Dermis microvascular lymphatic vessel endothelial cell (primary cell): ENCODE data around the gene CLASP1. TPM values are rescaled to one million over a fixed set of nuclear protein-coding genes. Genes with fewer than 3 reads are reported as not detected.
"Not testable (repeated sequence)": the region's sequence is repeated elsewhere in the genome, so short reads cannot be mapped to it uniquely, and the experiment has no call there.

Source experiments
- DNase-seq, 2 donors: peaks; one replicate each; pipeline versions ENCODE4 v3.0.0 to v3.0.0-alpha.2; 2010; ENCODE audit warnings: low read depth in 2 of 2
- total RNA-seq: library from RNA; depleted of rRNA; stranded (reverse); fragments of >200 nt; gene quantifications from 2 replicates; pipeline ENCODE4 v1.2.1, GENCODE V29; 2014

The CLASP1 gene
- total RNA-seq: 28.4 and 38.4 TPM in 2 replicates

GRCh38 chr2:121649149-121649595 is at the start of gene CLASP1:
TSS of gene CLASP1 (minus strand) at chr2:121649462. CDS start at chr2:121605895, 43,567 bp downstream.
- DNase-seq: no peak

GRCh38 chr2:121698318-121698930 is 49.2 kb upstream of the CLASP1 start:
- no peak for DNase-seq

GRCh38 chr2:121697108-121697631 is 47.9 kb upstream of the CLASP1 start:
- DNase-seq: peak in 1 of 2 donors; percentile 51

GRCh38 chr2:121696410-121696930 is 47.2 kb upstream of the CLASP1 start:
- no peak for DNase-seq

- DNase-seq: no peak
Measured at GRCh38 chr2:121695171-121695451, 45.8 kb upstream of the CLASP1 start.

GRCh38 chr2:121694398-121695170 is 45.3 kb upstream of the CLASP1 start:
- DNase-seq: no peak

GRCh38 chr2:121690572-121690971 is 41.3 kb upstream of the CLASP1 start:
- not testable (repeated sequence) for DNase-seq

GRCh38 chr2:121690095-121690494 is 40.8 kb upstream of the CLASP1 start:
- DNase-seq: no peak

- peak; percentile 59 to 84 for DNase-seq
Measured at GRCh38 chr2:121689356-121689755, 40.1 kb upstream of the CLASP1 start.

GRCh38 chr2:121688820-121689219 is 39.6 kb upstream of the CLASP1 start:
- DNase-seq: no peak

- no peak for DNase-seq
Measured at GRCh38 chr2:121686902-121687301, 37.6 kb upstream of the CLASP1 start.

- DNase-seq: no peak
Measured at GRCh38 chr2:121686218-121686617, 37.0 kb upstream of the CLASP1 start.

GRCh38 chr2:121682396-121683298 is 33.4 kb upstream of the CLASP1 start:
- DNase-seq: no peak

- DNase-seq: no peak
Measured at GRCh38 chr2:121677855-121678254, 28.6 kb upstream of the CLASP1 start.

- not testable (repeated sequence) for DNase-seq
Measured at GRCh38 chr2:121671621-121672020, 22.4 kb upstream of the CLASP1 start.

GRCh38 chr2:121670181-121670580 is 20.9 kb upstream of the CLASP1 start:
- DNase-seq: no peak

GRCh38 chr2:121667618-121668017 is 18.4 kb upstream of the CLASP1 start:
- DNase-seq: no peak

- no peak for DNase-seq
Measured at GRCh38 chr2:121666042-121666441, 16.8 kb upstream of the CLASP1 start.

- no peak for DNase-seq
Measured at GRCh38 chr2:121665504-121665903, 16.2 kb upstream of the CLASP1 start.

GRCh38 chr2:121664713-121665112 is 15.5 kb upstream of the CLASP1 start:
- no peak for DNase-seq

GRCh38 chr2:121664086-121664485 is 14.8 kb upstream of the CLASP1 start:
- DNase-seq: no peak

GRCh38 chr2:121663434-121663833 is 14.2 kb upstream of the CLASP1 start:
- DNase-seq: no peak
